ENCODE measurements around the gene POP7. TPM values are rescaled to one million over a fixed set of nuclear protein-coding genes. Genes with fewer than 3 reads are reported as not detected.

Gene POP7
- total and polyA plus RNA-seq, 9 donors = 11.1 to 29.2 (median 22.2) TPM

- Histone ChIP-seq H3K4me1 (ENCODE audit: insufficient read depth) (peaks cover 1% of the 10 kb centered on the region), H3K36me3 (no peaks in the 10 kb centered on the region), H3K27ac (peak within 1 kb of the TSS; percentile 96 to 97), H3K4me3 (peak within 1 kb of the TSS; percentile 77), H3K9me3 (no peaks in the 10 kb centered on the region), H3K27me3 (no peaks in the 10 kb centered on the region)
- WGBS, 3 donors = 0 to 1% (median 1%) methylated on average over 36 to 63 of the region's 65 CpGs
- peak; percentile 99 to 100 (median 100) for DNase-seq
- peak in 1 of 3 donors; percentile 33 for TF ChIP-seq CTCF (IDR thresholded peaks at IDR 0.05)
- peak; percentile 91 for TF ChIP-seq POLR2A (IDR thresholded peaks at IDR 0.05)
- TF ChIP-seq EP300 (IDR thresholded peaks at IDR 0.05) = peak; percentile 65
- intact Hi-C loops (cut with DNase I) = loop anchor here in 1 of 4 donors (5.0 kb wide), 2 partner anchors 71 to 136 kb away; partner anchors contain the start of genes AGFG2 and PCOLCE
Measured at GRCh38 chr7:100673302-100673941, 32.5 kb upstream of the POP7 start, which contains the start of gene GNB2. TSS of gene GNB2 (plus strand) at chr7:100673740. CDS start at chr7:100676266, 2,526 bp downstream.

- Histone ChIP-seq H3K27ac (peak overlapping the region; percentile 96 to 97), H3K9me3 (no peaks in the 10 kb centered on the region), H3K27me3 (no peaks in the 10 kb centered on the region), H3K4me1 (ENCODE audit: insufficient read depth) (peaks cover 1% of the 10 kb centered on the region), H3K36me3 (no peaks in the 10 kb centered on the region), H3K4me3 (peak overlapping the region; percentile 77)
- peak; percentile 59 to 77 (median 73) for DNase-seq
- WGBS, 3 donors = 0 to 1% (median 1%) methylated on average over 21 to 34 of the region's 34 CpGs
- TF ChIP-seq POLR2A (IDR thresholded peaks at IDR 0.05) = no peak
- peak in 1 of 3 donors; percentile 0 for TF ChIP-seq CTCF (IDR thresholded peaks at IDR 0.05)
- intact Hi-C loops (cut with DNase I) = loop anchor here in 1 of 4 donors (5.0 kb wide), 2 partner anchors 72 to 137 kb away; partner anchors contain the start of genes AGFG2 and PCOLCE
Measured at GRCh38 chr7:100673942-100674410, 31.9 kb upstream of the POP7 start.

GRCh38 chr7:100674411-100675104, 31.4 kb upstream of the POP7 start:
- Histone ChIP-seq H3K9me3 (no peaks in the 10 kb centered on the region), H3K27me3 (no peaks in the 10 kb centered on the region), H3K4me3 (peak overlapping the region; percentile 77), H3K36me3 (no peaks in the 10 kb centered on the region), H3K4me1 (ENCODE audit: insufficient read depth) (peaks cover 1% of the 10 kb centered on the region), H3K27ac (peak overlapping the region; percentile 96 to 97)
- intact Hi-C loops (cut with DNase I) = loop anchor here in 2 of 4 donors (5.0 kb wide), 3 partner anchors 67 to 137 kb away; partner anchors contain the start of genes AGFG2 (in 1 of the 2) and PCOLCE (in 1 of the 2)
- peak; percentile 37 to 65 (median 61) for DNase-seq
- TF ChIP-seq POLR2A (IDR thresholded peaks at IDR 0.05) (no peak), EP300 (IDR thresholded peaks at IDR 0.05) (no peak), CTCF (IDR thresholded peaks at IDR 0.05) (no peak)
- 0 to 1% (median 0%) methylated on average over 38 to 43 of the region's 43 CpGs for WGBS, 3 donors

GRCh38 chr7:100675105-100675451, 30.8 kb upstream of the POP7 start:
- Histone ChIP-seq H3K27ac (peak overlapping the region; percentile 96 to 97), H3K36me3 (no peaks in the 10 kb centered on the region), H3K4me1 (ENCODE audit: insufficient read depth) (peaks cover 1% of the 10 kb centered on the region), H3K4me3 (peak overlapping the region; percentile 77), H3K9me3 (no peaks in the 10 kb centered on the region), H3K27me3 (no peaks in the 10 kb centered on the region)
- intact Hi-C loops (cut with DNase I) = loop anchor here in 1 of 4 donors (5.0 kb wide), 1 partner anchor 68 kb away; no protein-coding TSS in a partner anchor
- TF ChIP-seq EP300 (IDR thresholded peaks at IDR 0.05) (no peak), CTCF (IDR thresholded peaks at IDR 0.05) (no peak), POLR2A (IDR thresholded peaks at IDR 0.05) (no peak)
- WGBS, 3 donors = 0 to 1% (median 1%) methylated on average over 18 to 46 of the region's 46 CpGs
- DNase-seq = no peak
